ENCODE measurements around the gene MELTF. TPM values are rescaled to one million over a fixed set of nuclear protein-coding genes. Genes with fewer than 3 reads are reported as not detected.

MELTF gene
- total and polyA plus RNA-seq, 2 experiments from 2014 or later, result 74.0 to 121 TPM

DNA sequence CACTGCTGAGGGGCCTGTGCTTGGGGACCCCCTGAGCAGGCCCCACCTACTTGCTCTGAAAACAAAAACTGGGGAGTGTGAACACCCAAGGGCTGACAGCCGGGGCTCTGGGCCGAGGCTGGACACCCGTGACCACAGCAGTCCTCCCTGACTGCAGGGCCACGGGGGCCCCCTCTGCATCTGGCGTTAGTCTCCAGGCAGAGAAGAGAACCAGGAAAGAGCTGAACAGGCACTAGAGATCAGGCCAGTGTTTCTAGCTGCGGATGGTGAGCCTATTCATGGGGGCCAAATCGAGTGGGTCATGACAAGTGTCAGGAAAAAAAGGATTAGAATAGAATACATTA, 17.1 kb downstream of the MELTF start:
- Histone ChIP-seq H4K20me1 (ENCODE audit: insufficient read depth, poor library complexity, severe bottlenecking) (no peaks in the 10 kb centered on the region), H3K4me2 (no peak overlapping the region), H3K9me2 (replicated peaks; ENCODE audit: insufficient read depth) (no peaks in the 10 kb centered on the region), H3K9me3 (ENCODE audit: low read depth) (no peaks in the 10 kb centered on the region), H3K27ac (no peak overlapping the region), H3K36me3 (replicated peaks; ENCODE audit: insufficient read depth, low read depth) (no peaks in the 10 kb centered on the region), H3K4me1 (ENCODE audit: insufficient read depth) (no peaks in the 10 kb centered on the region), H3K27me3 (no peaks in the 10 kb centered on the region), H2AFZ (no peak overlapping the region), H3K79me2 (no peaks in the 10 kb centered on the region), H3K4me3 (no peak overlapping the region)
- WGBS (ENCODE audit: low lambda C conversion rate, missing lambda C conversion rate), result 89% methylated on average over 7 of the region's 7 CpGs
- DNase-seq (ENCODE audit: low spot score), result no peak
- no peak for TF ChIP-seq EZH2phosphoT487 (IDR thresholded peaks at IDR 0.05; ENCODE audit: low read depth, severe bottlenecking, unreplicated experiment)
- TF ChIP-seq EZH2 (IDR thresholded peaks at IDR 0.05; ENCODE audit: borderline replicate concordance), result no peak
- TF ChIP-seq, protein P1, sequence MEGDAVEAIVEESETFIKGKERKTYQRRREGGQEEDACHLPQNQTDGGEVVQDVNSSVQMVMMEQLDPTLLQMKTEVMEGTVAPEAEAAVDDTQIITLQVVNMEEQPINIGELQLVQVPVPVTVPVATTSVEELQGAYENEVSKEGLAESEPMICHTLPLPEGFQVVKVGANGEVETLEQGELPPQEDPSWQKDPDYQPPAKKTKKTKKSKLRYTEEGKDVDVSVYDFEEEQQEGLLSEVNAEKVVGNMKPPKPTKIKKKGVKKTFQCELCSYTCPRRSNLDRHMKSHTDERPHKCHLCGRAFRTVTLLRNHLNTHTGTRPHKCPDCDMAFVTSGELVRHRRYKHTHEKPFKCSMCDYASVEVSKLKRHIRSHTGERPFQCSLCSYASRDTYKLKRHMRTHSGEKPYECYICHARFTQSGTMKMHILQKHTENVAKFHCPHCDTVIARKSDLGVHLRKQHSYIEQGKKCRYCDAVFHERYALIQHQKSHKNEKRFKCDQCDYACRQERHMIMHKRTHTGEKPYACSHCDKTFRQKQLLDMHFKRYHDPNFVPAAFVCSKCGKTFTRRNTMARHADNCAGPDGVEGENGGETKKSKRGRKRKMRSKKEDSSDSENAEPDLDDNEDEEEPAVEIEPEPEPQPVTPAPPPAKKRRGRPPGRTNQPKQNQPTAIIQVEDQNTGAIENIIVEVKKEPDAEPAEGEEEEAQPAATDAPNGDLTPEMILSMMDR (IDR thresholded peaks at IDR 0.05; ENCODE audit: poor library complexity), result no peak

DNA sequence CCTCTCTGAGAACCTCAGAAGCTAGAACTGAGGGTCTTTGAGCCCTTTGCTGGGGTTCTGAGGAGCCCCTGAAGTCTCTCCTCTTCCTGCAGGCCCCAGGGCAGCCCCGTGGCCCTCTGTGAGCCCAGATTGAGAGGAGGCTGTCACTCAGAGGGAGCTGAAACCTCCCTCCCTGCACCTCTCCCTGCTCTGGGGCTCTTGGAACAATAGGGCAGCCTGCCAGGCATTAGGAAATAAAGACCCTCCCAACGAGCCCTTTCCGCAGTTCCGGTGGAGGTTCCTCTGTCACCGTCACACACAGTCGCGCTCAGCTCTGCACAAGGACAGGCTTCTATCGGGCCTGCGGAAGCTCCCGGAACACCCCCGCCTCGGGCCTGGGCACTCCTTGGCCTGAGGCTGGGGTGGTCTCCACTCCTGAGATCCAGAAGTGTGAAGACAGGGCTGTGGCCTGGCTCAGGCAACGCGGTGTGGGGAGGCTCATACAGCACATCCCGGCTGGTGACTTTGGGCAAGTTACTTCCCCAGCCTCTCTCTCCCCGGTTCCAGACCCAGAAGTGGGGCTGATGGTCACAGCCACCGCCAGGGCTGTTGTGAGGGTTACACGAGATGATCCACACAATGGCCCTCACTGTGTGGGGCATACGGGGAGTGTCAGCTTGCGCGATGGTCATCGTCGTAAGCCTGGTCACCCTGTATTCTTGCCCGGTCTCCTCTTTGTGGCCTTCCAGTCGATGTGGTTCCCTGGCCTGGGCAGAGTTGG, 17.7 kb downstream of the MELTF start:
- no peak for DNase-seq (ENCODE audit: low spot score)
- Histone ChIP-seq H3K27ac (no peak overlapping the region), H4K20me1 (ENCODE audit: insufficient read depth, poor library complexity, severe bottlenecking) (no peaks in the 10 kb centered on the region), H3K79me2 (no peaks in the 10 kb centered on the region), H3K9me3 (ENCODE audit: low read depth) (no peaks in the 10 kb centered on the region), H3K36me3 (replicated peaks; ENCODE audit: insufficient read depth, low read depth) (no peaks in the 10 kb centered on the region), H2AFZ (no peak overlapping the region), H3K27me3 (no peaks in the 10 kb centered on the region), H3K9me2 (replicated peaks; ENCODE audit: insufficient read depth) (no peaks in the 10 kb centered on the region), H3K4me2 (no peak overlapping the region), H3K4me1 (ENCODE audit: insufficient read depth) (no peaks in the 10 kb centered on the region), H3K4me3 (no peak overlapping the region)
- 91% methylated on average over 25 of the region's 25 CpGs for WGBS (ENCODE audit: low lambda C conversion rate, missing lambda C conversion rate)
- no peak for TF ChIP-seq EZH2 (IDR thresholded peaks at IDR 0.05; ENCODE audit: borderline replicate concordance)
- TF ChIP-seq, protein P1 (IDR thresholded peaks at IDR 0.05; ENCODE audit: poor library complexity), result no peak
- no peak for TF ChIP-seq EZH2phosphoT487 (IDR thresholded peaks at IDR 0.05; ENCODE audit: low read depth, severe bottlenecking, unreplicated experiment)

DNA sequence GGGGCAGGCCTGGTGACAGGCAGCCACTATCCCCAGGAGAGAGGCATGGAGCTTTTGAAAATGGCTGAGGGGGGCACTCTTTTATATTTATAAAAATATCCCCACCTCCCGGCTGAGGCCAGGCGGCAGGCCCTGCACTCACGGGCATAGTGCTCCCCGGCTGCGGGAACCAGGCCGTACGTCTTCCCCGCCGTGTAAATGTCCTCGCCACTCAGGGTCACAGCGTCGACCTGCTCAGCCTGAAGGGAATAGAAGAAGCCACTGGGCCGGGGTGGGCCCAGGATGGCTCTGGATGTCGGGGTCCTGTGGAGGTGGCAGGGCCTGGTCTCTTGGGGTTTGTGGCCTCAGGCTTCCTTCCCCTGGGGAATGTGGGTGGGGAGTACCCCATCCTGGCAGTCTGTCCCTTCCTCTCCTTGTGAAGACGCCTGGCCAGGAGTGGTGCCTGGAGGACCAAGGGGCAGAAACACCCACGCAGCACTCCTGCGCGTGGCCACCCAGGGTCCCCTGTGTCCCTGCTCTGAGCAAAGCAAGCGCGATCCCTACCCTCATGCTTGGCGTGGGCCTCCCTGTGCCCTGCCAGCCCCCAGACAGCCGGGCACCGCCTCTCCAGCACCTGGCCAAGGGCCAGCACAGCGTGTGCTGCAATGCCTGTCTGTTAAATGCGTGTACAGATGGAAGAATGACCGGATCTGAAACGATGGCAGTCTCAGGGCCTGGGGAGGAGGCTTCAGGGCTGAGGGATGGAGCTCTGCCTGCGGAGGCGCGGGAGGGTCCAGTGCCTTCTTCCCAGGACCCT, 18.9 kb downstream of the MELTF start:
- Histone ChIP-seq H3K27ac (no peak overlapping the region), H3K9me2 (replicated peaks; ENCODE audit: insufficient read depth) (no peaks in the 10 kb centered on the region), H3K9me3 (ENCODE audit: low read depth) (no peaks in the 10 kb centered on the region), H3K4me3 (no peak overlapping the region), H3K27me3 (no peaks in the 10 kb centered on the region), H2AFZ (no peak overlapping the region), H3K4me2 (no peak overlapping the region), H3K79me2 (no peaks in the 10 kb centered on the region), H3K4me1 (ENCODE audit: insufficient read depth) (no peaks in the 10 kb centered on the region), H4K20me1 (ENCODE audit: insufficient read depth, poor library complexity, severe bottlenecking) (no peaks in the 10 kb centered on the region), H3K36me3 (replicated peaks; ENCODE audit: insufficient read depth, low read depth) (no peaks in the 10 kb centered on the region)
- 87% methylated on average over 30 of the region's 30 CpGs for WGBS (ENCODE audit: low lambda C conversion rate, missing lambda C conversion rate)
- no peak for DNase-seq (ENCODE audit: low spot score)
- TF ChIP-seq EZH2phosphoT487 (IDR thresholded peaks at IDR 0.05; ENCODE audit: low read depth, severe bottlenecking, unreplicated experiment), result no peak

DNA sequence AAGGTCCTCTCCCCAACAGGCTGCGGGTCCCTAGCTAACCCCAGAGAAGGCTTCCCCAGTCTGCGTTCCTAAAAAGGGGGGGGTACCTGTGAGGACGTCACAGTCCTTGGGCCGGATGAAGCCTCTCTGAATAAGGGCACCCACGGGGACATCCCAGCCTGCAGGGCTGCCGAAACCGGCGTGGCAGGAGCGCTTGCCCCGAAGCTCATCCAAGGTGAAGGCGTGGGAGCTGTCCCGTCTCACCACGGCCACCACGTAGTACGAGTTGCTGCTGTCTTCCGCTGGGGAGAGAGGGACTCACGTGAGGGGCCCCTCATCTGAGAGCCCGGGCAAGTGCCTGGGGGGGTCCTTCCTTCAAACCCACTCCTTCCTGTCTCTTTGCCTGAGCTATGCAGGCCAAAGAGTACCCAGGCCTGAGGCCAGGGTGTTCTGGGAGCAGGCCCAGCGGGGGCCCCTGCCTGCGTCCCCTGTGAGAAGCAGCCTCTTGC, 20.0 kb downstream of the MELTF start:
- WGBS (ENCODE audit: low lambda C conversion rate, missing lambda C conversion rate), result 92% methylated on average over 20 of the region's 20 CpGs
- no peaks in the 10 kb centered on the region for H3K9me2 ChIP-seq (replicated peaks; ENCODE audit: insufficient read depth)
- no peak for DNase-seq (ENCODE audit: low spot score)
- H2AFZ ChIP-seq, result no peak overlapping the region
- no peaks in the 10 kb centered on the region for H4K20me1 ChIP-seq (ENCODE audit: insufficient read depth, poor library complexity, severe bottlenecking)
- H3K4me2 ChIP-seq, result no peak overlapping the region
- no peak overlapping the region for H3K27ac ChIP-seq
- H3K4me3 ChIP-seq, result no peak overlapping the region
- H3K36me3 ChIP-seq (replicated peaks; ENCODE audit: insufficient read depth, low read depth), result no peaks in the 10 kb centered on the region
- TF ChIP-seq EZH2 (IDR thresholded peaks at IDR 0.05; ENCODE audit: borderline replicate concordance) (no peak), EZH2phosphoT487 (IDR thresholded peaks at IDR 0.05; ENCODE audit: low read depth, severe bottlenecking, unreplicated experiment) (no peak)
- TF ChIP-seq, protein P1 (IDR thresholded peaks at IDR 0.05; ENCODE audit: poor library complexity), result no peak
- no peaks in the 10 kb centered on the region for H3K27me3 ChIP-seq
- H3K4me1 ChIP-seq (ENCODE audit: insufficient read depth), result no peaks in the 10 kb centered on the region
- H3K79me2 ChIP-seq, result no peaks in the 10 kb centered on the region
- no peaks in the 10 kb centered on the region for H3K9me3 ChIP-seq (ENCODE audit: low read depth)

All from hepatocyte (in vitro differentiated cells).